Activated naive CD8-positive, alpha-beta T cell treated with anti-CD3 and anti-CD28 coated beads, Interleukin-2, amount 50 U/mL, for 24 hours (primary cell): ENCODE results near the gene IPO7.

Experiments
- ATAC-seq: fragments of 150-1000 bp; cut with Tn5 transposase; one replicate; pipeline ENCODE4 v1.10.0; 2021
- DNase-seq: peaks from one replicate; pipeline ENCODE4 v3.0.0; 2021
- H3K27ac Mint-ChIP-seq: one replicate; pipeline ENCODE4 v1.8.0; 2021; ENCODE audit warnings: mild to moderate bottlenecking, mixed read lengths
- H3K27me3 Mint-ChIP-seq: one replicate; pipeline ENCODE4 v1.8.0; 2021; ENCODE audit warnings: mixed read lengths
- H3K36me3 Mint-ChIP-seq: one replicate; pipeline ENCODE4 v1.8.0; 2021; ENCODE audit warnings: low read depth, mixed read lengths
- H3K4me1 Mint-ChIP-seq: one replicate; pipeline ENCODE4 v1.8.0; 2021; ENCODE audit warnings: mixed read lengths
- H3K4me3 Mint-ChIP-seq: one replicate; pipeline ENCODE4 v1.8.0; 2021; ENCODE audit warnings: mild to moderate bottlenecking, moderate library complexity, mixed read lengths
- H3K9me3 Mint-ChIP-seq: one replicate; pipeline ENCODE4 v1.8.0; 2021; ENCODE audit warnings: mixed read lengths

Gene IPO7

GRCh38 chr11:9459667-9460321 lies 75.3 kb downstream of the IPO7 start:
- Mint-ChIP-seq H3K4me3 (peak overlapping the region; percentile 97), H3K27me3 (peaks cover 3% of the 10 kb centered on the region), H3K4me1 (peaks cover 34% of the 10 kb centered on the region), H3K27ac (peak overlapping the region; percentile 99), H3K9me3 (no peaks in the 10 kb centered on the region), H3K36me3 (peaks cover 15% of the 10 kb centered on the region)
- no peak for ATAC-seq
- peak; percentile 34 for DNase-seq

DNA sequence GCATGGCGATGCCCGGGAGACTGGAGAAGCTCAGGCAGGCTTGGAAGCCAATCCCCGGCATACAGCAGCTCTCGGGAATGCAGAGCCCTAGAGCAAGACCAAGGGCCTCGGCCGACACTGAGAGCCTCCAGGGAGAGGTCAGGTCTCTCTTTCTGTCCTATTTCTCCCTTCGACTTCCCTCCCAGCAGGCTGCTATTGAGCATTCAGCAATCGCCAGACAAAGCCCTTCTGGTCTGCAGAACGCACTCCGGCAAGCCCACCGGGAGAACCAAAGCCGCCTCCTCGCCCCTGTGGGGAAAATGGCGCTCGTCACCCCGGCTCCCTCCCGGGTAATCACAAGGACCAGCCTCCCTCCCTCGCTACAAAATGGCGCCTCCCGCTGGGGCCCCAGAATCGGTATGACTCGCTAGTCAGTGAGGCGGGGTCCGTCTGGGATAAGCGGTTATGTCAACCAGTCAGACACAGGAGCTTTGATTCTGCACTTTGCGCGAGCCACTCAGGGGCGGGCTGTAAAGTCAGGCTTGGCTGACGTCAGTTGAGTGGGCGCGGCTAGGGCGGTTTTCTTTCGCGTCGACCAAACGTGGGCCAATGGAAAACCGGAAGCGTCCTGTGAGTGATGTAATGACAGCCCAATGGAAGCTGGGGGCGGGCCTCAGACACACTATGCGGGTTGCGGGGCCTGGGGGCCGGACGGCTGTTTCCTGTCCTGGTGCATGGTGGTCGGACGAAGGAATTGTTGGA lies 76.0 kb downstream of the IPO7 start, which contains the start of gene ZNF143:
TSS of gene ZNF143 (plus strand) at position 691 of the 741 bp plus-strand sequence. CDS start 10,297 bp downstream, outside the sequence.
- Mint-ChIP-seq H3K9me3 (no peaks in the 10 kb centered on the region), H3K27ac (peak within 1 kb of the TSS; percentile 99), H3K36me3 (peaks cover 15% of the 10 kb centered on the region), H3K27me3 (peaks cover 3% of the 10 kb centered on the region), H3K4me1 (peaks cover 34% of the 10 kb centered on the region), H3K4me3 (peak within 1 kb of the TSS; percentile 97)
- DNase-seq (peak; percentile 100), ATAC-seq (peak; percentile 94)

- DNase-seq, result peak; percentile 79
- H3K4me1 Mint-ChIP-seq, result peaks cover 34% of the 10 kb centered on the region
Observed at GRCh38 chr11:9461063-9461759, 76.8 kb downstream of the IPO7 start.

GRCh38 chr11:9461760-9462134 lies 77.3 kb downstream of the IPO7 start:
- DNase-seq (no peak), ATAC-seq (no peak)
- Mint-ChIP-seq H3K27ac (peak overlapping the region; percentile 99), H3K36me3 (peaks cover 16% of the 10 kb centered on the region), H3K4me1 (peaks cover 34% of the 10 kb centered on the region), H3K4me3 (peak overlapping the region; percentile 97), H3K9me3 (no peaks in the 10 kb centered on the region), H3K27me3 (peaks cover 3% of the 10 kb centered on the region)

More at GRCh38 chr11:9461063-9461759, 76.8 kb downstream of the IPO7 start:
- Mint-ChIP-seq H3K27me3 (peaks cover 3% of the 10 kb centered on the region), H3K9me3 (no peaks in the 10 kb centered on the region), H3K36me3 (peaks cover 15% of the 10 kb centered on the region), H3K4me3 (peak overlapping the region; percentile 97), H3K27ac (peak overlapping the region; percentile 99)
- ATAC-seq, result peak; percentile 63

DNA sequence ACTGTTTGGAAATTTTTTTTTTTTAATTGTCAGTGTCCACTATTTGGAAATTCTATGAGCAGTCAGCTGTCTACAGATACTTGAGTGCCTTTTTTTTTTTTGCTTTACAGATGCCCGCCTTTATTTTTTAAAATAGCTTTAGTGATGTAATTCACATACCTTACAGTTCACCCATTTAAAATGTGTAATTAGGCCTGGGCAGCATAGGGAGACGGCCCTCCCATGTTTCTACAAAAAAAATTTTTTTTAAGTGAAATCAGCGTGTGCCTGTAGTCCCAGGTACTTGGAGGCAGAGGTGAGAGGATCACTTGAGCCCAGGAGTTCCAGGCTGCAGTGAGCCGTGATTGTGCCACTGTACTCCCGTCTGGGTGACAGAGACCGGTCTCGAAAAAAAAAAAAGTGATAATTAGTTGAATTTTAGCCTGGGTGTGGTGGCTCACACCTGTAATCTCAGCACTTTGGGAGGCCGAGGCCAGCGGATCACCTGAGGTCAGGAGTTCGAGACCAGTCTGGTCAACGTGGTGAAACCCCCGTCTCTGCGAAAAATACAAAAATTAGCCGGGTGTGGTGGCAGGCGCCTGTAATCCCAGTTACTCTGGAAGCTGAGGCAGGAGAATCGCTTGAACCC lies 77.8 kb downstream of the IPO7 start:
- DNase-seq (no peak), ATAC-seq (no peak)
- peak overlapping the region; percentile 99 for H3K27ac Mint-ChIP-seq
- peaks cover 3% of the 10 kb centered on the region for H3K27me3 Mint-ChIP-seq
- no peaks in the 10 kb centered on the region for H3K9me3 Mint-ChIP-seq
- peaks cover 16% of the 10 kb centered on the region for H3K36me3 Mint-ChIP-seq
- H3K4me1 Mint-ChIP-seq, result peaks cover 34% of the 10 kb centered on the region
- peak overlapping the region; percentile 97 for H3K4me3 Mint-ChIP-seq

DNA sequence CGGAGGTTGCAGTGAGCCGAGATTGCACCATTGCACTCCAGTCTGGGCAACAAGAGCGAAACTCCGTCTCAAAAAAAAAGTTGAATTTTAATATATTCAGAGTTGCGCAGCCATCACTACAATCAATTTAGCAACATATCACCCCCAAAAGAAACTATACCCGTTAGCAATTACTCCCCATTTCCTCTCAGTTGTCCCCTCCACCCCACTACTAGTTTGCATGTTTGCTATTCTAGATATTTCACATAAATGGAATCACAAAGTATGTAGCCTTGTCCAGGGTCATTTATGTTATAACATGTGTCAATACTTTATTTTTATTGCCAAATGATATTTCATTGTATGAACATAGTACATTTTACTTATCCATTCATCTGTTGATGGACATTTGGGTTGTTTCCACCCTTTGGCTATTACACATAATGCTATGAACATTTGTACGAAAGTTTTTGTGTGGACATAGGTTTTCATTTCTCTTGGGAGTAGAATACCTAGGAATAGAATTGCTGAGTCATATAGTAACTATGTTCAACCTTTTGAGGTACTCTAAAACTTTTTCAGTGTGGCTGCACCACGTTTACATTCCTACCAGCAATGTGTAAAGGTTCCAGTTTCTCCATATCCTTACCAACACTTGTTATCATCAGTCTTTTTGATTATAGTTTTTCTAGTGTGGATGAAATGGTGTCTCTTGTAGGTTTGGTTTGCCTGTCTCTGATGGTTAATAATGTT lies 78.5 kb downstream of the IPO7 start:
- Mint-ChIP-seq H3K36me3 (peaks cover 19% of the 10 kb centered on the region), H3K4me3 (peak overlapping the region; percentile 97), H3K27me3 (peaks cover 3% of the 10 kb centered on the region), H3K27ac (peak overlapping the region; percentile 99), H3K4me1 (peaks cover 37% of the 10 kb centered on the region), H3K9me3 (no peaks in the 10 kb centered on the region)
- ATAC-seq (no peak), DNase-seq (no peak)

GRCh38 chr11:9470765-9471164 lies 86.3 kb downstream of the IPO7 start:
- Mint-ChIP-seq H3K4me3 (no peak overlapping the region), H3K9me3 (no peaks in the 10 kb centered on the region), H3K27me3 (no peaks in the 10 kb centered on the region), H3K27ac (no peak overlapping the region), H3K36me3 (peaks cover 11% of the 10 kb centered on the region), H3K4me1 (peaks cover 4% of the 10 kb centered on the region)
- no peak for DNase-seq
- ATAC-seq, result no peak

- Mint-ChIP-seq H3K9me3 (no peaks in the 10 kb centered on the region), H3K4me1 (no peaks in the 10 kb centered on the region), H3K27ac (no peak overlapping the region), H3K4me3 (no peak overlapping the region), H3K27me3 (no peaks in the 10 kb centered on the region), H3K36me3 (peaks cover 12% of the 10 kb centered on the region)
- DNase-seq (no peak), ATAC-seq (no peak)
Observed at GRCh38 chr11:9473408-9473807, 89.0 kb downstream of the IPO7 start.

GRCh38 chr11:9479899-9480298 lies 95.4 kb downstream of the IPO7 start:
- no peak for ATAC-seq
- Mint-ChIP-seq H3K9me3 (no peaks in the 10 kb centered on the region), H3K36me3 (peaks cover 22% of the 10 kb centered on the region), H3K4me1 (no peaks in the 10 kb centered on the region), H3K27ac (no peak overlapping the region), H3K4me3 (no peak overlapping the region), H3K27me3 (no peaks in the 10 kb centered on the region)
- DNase-seq, result no peak

- Mint-ChIP-seq H3K36me3 (peaks cover 14% of the 10 kb centered on the region), H3K27ac (no peak overlapping the region), H3K9me3 (no peaks in the 10 kb centered on the region), H3K4me3 (no peak overlapping the region), H3K4me1 (no peaks in the 10 kb centered on the region), H3K27me3 (no peaks in the 10 kb centered on the region)
- ATAC-seq, result no peak
- no peak for DNase-seq
Observed at GRCh38 chr11:9489080-9489765, 104.8 kb downstream of the IPO7 start.

DNA sequence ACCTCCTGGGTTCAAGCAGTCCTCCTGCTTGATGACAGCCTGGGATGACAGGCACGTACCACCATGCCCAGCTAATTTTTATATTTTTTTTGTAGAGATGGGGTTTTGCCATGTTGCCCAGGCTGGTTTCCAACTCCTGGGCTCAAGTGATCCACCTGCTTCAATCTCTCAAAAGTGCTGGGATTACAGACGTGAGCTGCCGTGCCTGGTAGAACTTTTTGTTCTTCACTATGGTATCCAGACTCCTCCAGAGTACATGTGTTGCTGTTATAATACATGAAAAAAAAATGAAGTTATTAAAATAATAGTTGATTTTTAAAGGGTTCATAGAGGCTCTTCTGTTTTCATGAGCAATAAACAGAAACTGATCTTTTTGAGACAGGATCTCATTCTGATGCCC lies 105.9 kb downstream of the IPO7 start:
- Mint-ChIP-seq H3K4me3 (no peak overlapping the region), H3K27ac (no peak overlapping the region), H3K27me3 (no peaks in the 10 kb centered on the region), H3K36me3 (peaks cover 22% of the 10 kb centered on the region), H3K9me3 (no peaks in the 10 kb centered on the region), H3K4me1 (no peaks in the 10 kb centered on the region)
- no peak for DNase-seq
- ATAC-seq, result no peak

DNA sequence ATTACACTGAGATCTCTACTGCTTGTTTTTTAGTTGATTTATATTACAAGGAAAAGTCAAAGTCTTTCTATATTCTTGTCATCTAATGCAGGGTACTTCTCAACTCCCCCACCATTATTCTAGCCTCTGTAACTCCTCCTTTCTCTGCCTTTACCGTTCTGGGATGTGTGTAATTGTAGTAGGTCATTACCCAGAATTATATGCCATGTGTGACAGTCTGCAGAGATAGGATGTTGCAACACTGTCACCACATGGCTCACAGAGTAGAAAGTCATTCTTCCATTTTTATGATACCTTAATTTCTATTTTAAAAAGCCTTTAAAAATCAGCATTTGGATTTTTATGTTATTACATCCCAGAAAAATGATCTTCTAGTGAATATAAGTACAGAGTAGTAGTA lies 109.0 kb downstream of the IPO7 start:
- no peak overlapping the region for H3K4me3 Mint-ChIP-seq
- ATAC-seq, result no peak
- peaks cover 30% of the 10 kb centered on the region for H3K36me3 Mint-ChIP-seq
- no peak overlapping the region for H3K27ac Mint-ChIP-seq
- no peaks in the 10 kb centered on the region for H3K4me1 Mint-ChIP-seq
- no peaks in the 10 kb centered on the region for H3K9me3 Mint-ChIP-seq
- DNase-seq, result no peak
- no peaks in the 10 kb centered on the region for H3K27me3 Mint-ChIP-seq

- Mint-ChIP-seq H3K27me3 (no peaks in the 10 kb centered on the region), H3K9me3 (no peaks in the 10 kb centered on the region), H3K36me3 (peaks cover 31% of the 10 kb centered on the region), H3K4me3 (no peak overlapping the region), H3K27ac (no peak overlapping the region), H3K4me1 (no peaks in the 10 kb centered on the region)
- DNase-seq (no peak), ATAC-seq (no peak)
Observed at GRCh38 chr11:9494316-9494715, 109.9 kb downstream of the IPO7 start.
